Activated T-cell treated with anti-CD3 and anti-CD28 coated beads, Interleukin-2, amount 50 U/mL, for 72 hours (primary cell): ENCODE data around the gene PET100. TPM values are rescaled to one million over a fixed set of nuclear protein-coding genes. Genes with fewer than 3 reads are reported as not detected.

Experiments
- ATAC-seq, 2 donors: fragments of 150-1000 bp; cut with Tn5 transposase; replicated peaks in 1 of 2; 2 replicates each; pipeline ENCODE4 v1.10.0; 2021; ENCODE audit warnings: moderate library complexity in 2 of 2, mild to moderate bottlenecking in 1 of 2
- DNase-seq, 2 donors: peaks; one replicate each; pipeline ENCODE4 v3.0.0; 2021 to 2022; ENCODE audit warnings: mixed read lengths in 1 of 2
- H3K27ac Mint-ChIP-seq: one replicate; pipeline ENCODE4 v1.8.0; 2022; ENCODE audit warnings: mild to moderate bottlenecking, moderate library complexity, mixed read lengths
- H3K27me3 Mint-ChIP-seq: one replicate; pipeline ENCODE4 v1.8.0; 2022; ENCODE audit warnings: low read depth, mixed read lengths
- H3K36me3 Mint-ChIP-seq, 2 donors: one replicate each; pipeline ENCODE4 v1.8.0; 2022; ENCODE audit warnings: mixed read lengths in 2 of 2, mild to moderate bottlenecking in 1 of 2; ENCODE audit not compliant: insufficient read depth in 2 of 2
- H3K4me1 Mint-ChIP-seq: one replicate; pipeline ENCODE4 v1.8.0; 2022; ENCODE audit warnings: low read depth, mixed read lengths
- H3K4me3 Mint-ChIP-seq, 2 donors: one replicate each; pipeline ENCODE4 v1.8.0; 2022; ENCODE audit warnings: mild to moderate bottlenecking in 2 of 2, mixed read lengths in 2 of 2, moderate library complexity in 2 of 2
- H3K9me3 Mint-ChIP-seq, 2 donors: one replicate each; pipeline ENCODE4 v1.8.0; 2022; ENCODE audit warnings: mixed read lengths in 2 of 2
- total RNA-seq, 2 donors: library from RNA; stranded (reverse); gene quantifications; one replicate each; pipeline ENCODE4 v1.2.3, GENCODE V29; 2022

The PET100 gene
- total RNA-seq, 2 donors from 2014 or later, result 65.5 to 74.0 TPM

GRCh38 chr19:7655581-7655980, 26.0 kb downstream of the PET100 start:
- Mint-ChIP-seq H3K4me1 (peaks cover 46% of the 10 kb centered on the region), H3K27me3 (peaks cover 4% of the 10 kb centered on the region), H3K27ac (no peak overlapping the region), H3K9me3 (no peaks in the 10 kb centered on the region), H3K36me3 (no peaks in the 10 kb centered on the region), H3K4me3 (no peak overlapping the region)
- ATAC-seq (no peak), DNase-seq (no peak)

DNA sequence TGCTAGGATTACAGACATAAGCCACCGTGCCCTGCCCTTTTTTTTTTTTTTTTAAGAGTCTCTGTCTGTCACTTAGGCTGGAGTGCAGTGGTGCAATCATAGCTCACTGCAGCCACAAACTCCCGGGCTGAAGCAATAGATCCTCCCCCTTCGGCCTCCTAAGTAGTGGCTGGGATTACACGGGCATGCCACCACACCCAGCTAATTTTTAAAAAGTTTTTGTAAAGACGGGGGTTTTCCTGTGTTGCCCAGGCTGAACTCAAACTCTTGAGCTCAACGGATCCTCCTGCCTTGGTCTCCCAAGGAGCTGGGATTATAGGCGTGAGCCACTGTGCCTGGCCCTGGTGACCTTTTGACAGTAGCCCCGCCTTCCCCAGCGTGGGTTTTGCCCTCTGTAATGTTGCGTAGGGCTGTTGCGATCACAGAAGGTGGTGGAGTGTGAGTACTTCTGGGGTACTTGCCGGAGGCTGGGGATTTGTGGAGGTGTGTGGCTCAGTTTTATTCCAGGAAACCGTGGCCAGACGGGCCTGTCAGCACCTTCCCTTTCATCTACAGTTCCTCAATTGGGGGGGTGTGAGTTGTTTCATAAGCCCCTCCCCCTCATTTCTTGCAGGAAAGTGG, 27.6 kb downstream of the PET100 start:
- no peaks in the 10 kb centered on the region for H3K9me3 Mint-ChIP-seq
- H3K27ac Mint-ChIP-seq, result no peak overlapping the region
- peak; percentile 57 to 65 for DNase-seq

DNA sequence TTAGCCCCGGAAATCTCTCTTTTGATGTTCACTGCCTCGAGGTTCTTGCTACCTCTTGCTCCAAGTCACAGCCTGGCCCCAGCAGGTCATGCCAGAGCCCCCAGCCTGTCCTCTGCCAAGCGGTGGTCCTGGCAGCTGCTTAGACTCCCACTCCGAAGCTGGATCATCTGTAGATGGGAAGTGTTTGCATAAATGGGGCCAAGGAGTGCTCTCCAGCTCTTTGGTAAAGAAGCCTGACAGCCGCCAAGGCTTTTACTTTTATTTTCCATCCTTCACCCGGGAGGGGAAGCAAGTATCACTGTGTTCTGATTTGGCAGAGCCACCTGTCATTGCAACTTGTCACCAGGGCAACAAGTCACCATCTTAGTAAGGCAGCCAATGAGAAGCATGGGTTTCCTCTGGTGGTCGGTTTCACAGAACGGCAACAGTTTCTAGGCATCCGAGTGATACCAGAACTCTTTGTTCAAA, 28.7 kb downstream of the PET100 start:
- H3K27ac Mint-ChIP-seq, result peak overlapping the region; percentile 50
- DNase-seq (peak; percentile 57 to 63), ATAC-seq (peak; percentile 84 to 93)
- H3K9me3 Mint-ChIP-seq, result no peaks in the 10 kb centered on the region
- peak overlapping the region; percentile 64 to 83 for H3K4me3 Mint-ChIP-seq
- H3K27me3 Mint-ChIP-seq, result peaks cover under 1% of the 10 kb centered on the region
- no peaks in the 10 kb centered on the region for H3K36me3 Mint-ChIP-seq
- H3K4me1 Mint-ChIP-seq, result peaks cover 31% of the 10 kb centered on the region

More for the DNA sequence above, 27.6 kb downstream of the PET100 start:
- H3K27me3 Mint-ChIP-seq, result peaks cover 4% of the 10 kb centered on the region
- ATAC-seq, result peak; percentile 75 to 78
- peak overlapping the region; percentile 34 to 64 for H3K4me3 Mint-ChIP-seq
- H3K4me1 Mint-ChIP-seq, result peaks cover 41% of the 10 kb centered on the region
- no peaks in the 10 kb centered on the region for H3K36me3 Mint-ChIP-seq

DNA sequence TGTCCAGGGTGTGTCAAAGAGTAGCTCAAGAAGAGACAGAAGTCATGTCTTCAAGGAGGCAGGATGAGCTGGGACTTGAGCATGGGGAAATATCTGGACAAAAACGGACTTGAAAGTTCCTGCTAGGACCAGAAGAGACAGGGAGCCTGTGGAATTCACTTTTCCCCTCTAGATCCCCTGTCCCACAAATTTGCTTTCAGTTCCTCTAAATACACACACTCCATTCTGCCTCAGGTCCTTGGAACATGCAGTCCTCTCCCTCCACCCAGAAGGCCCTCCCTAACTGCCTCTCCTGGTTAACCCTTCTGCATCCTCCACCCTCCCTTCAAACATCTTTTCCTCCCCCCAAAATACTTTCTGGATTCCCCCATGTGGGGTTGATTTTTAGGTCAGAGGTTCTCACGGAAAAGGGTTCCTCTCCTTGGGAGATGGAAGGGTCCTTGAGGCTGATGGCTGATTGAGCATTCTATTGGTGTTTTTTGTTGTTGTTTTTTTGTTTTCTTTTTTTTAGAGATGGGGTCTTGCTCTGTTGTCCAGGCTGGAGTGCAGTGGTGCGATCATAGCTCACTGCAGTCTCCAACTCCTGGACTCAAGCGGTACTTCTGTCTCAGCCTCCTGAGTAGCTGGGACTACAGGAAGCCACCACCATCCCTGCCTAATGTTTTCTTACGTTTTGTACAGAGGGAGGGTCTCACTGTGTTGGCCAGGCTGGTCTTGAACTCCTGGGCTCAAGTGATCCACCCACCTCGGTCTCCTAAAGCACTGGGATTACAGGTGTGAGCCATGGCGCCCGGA, 32.3 kb downstream of the PET100 start:
- Mint-ChIP-seq H3K27ac (no peak overlapping the region), H3K4me3 (no peak overlapping the region), H3K36me3 (no peaks in the 10 kb centered on the region), H3K27me3 (no peaks in the 10 kb centered on the region), H3K9me3 (no peaks in the 10 kb centered on the region), H3K4me1 (peaks cover 16% of the 10 kb centered on the region)
- DNase-seq (no peak), ATAC-seq (no peak)

DNA sequence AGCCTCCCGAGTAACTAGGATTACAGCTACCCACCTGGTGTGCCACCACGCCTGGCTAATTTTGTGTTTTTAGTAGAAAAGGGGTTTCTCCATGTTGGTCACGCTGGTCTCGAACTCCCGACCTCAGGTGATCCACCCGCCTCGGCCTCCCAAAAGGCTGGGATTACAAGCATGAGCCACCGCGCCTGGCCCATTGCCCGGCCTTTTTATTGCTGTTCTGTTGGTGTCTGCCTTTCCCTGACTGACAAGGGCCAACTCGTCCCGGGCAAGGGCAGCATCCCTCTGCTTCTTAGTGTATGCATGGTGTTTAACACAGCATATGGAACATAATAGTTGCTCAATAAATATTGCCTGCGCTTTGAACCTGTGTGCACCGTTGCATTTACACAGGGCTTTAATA, 33.1 kb downstream of the PET100 start:
- Mint-ChIP-seq H3K9me3 (no peaks in the 10 kb centered on the region), H3K4me3 (no peak overlapping the region), H3K27me3 (no peaks in the 10 kb centered on the region), H3K27ac (no peak overlapping the region), H3K4me1 (peaks cover 9% of the 10 kb centered on the region), H3K36me3 (no peaks in the 10 kb centered on the region)
- DNase-seq, result no peak
- ATAC-seq, result no peak

DNA sequence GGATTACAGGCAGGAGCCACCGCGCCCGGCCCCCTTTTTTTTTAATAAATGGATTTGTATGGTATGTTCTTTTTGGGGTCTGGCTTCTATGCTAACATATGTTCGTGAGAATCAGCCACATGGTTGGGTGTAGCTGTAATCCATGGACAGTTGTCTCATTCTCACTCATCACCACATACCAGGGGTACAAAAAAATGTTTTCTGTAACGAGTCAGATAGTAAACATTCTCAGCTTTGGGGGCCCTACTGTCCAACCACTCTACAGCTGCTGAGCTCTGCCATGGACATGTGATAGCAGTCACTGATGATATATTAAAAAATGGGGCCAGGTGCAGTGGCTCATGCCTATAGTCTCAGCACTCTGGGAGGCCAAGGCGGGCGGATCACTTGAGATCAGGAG, 34.1 kb downstream of the PET100 start:
- Mint-ChIP-seq H3K27ac (no peak overlapping the region), H3K4me1 (no peaks in the 10 kb centered on the region), H3K36me3 (no peaks in the 10 kb centered on the region), H3K27me3 (no peaks in the 10 kb centered on the region), H3K9me3 (no peaks in the 10 kb centered on the region), H3K4me3 (no peak overlapping the region)
- no peak for ATAC-seq
- DNase-seq, result no peak

DNA sequence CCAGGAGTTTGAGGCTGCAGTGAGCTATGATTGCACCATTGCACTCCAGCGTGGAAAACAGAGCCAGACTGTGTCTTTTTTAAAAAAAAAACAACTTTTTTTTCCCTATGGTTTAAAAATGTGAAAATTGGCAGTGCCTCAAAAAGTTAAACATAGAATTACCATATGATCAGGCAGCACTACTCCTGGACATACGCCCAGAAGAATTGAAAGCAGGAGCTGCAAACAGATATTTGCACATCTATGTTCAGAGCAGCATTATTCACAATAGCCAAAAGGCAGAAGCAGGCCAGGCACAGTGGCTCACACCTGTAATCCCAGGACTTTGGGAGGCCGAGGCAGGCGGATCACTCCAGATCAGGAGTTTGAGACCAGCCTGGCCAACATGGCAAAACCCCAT, 35.5 kb downstream of the PET100 start:
- Mint-ChIP-seq H3K4me1 (peaks cover 7% of the 10 kb centered on the region), H3K27me3 (peaks cover 11% of the 10 kb centered on the region), H3K36me3 (no peaks in the 10 kb centered on the region), H3K9me3 (no peaks in the 10 kb centered on the region), H3K27ac (no peak overlapping the region), H3K4me3 (no peak overlapping the region)
- ATAC-seq (no peak), DNase-seq (no peak)

- ATAC-seq, result no peak
- no peak for DNase-seq
- H3K4me1 Mint-ChIP-seq, result peaks cover 14% of the 10 kb centered on the region
- H3K36me3 Mint-ChIP-seq, result peaks cover 0 to 1% of the 10 kb centered on the region in 2 donors
- H3K4me3 Mint-ChIP-seq, result peak within 1 kb of the TSS; percentile 39 to 82
- H3K27me3 Mint-ChIP-seq, result peaks cover 33% of the 10 kb centered on the region
- H3K9me3 Mint-ChIP-seq, result no peaks in the 10 kb centered on the region
- H3K27ac Mint-ChIP-seq, result no peak within 1 kb of the TSS
Observed at GRCh38 chr19:7668842-7669241, 39.2 kb downstream of the PET100 start, which contains the start of gene RETN. Gene RETN (plus strand): TSS chr19:7669049. CDS start chr19:7669327, 278 bp downstream.

DNA sequence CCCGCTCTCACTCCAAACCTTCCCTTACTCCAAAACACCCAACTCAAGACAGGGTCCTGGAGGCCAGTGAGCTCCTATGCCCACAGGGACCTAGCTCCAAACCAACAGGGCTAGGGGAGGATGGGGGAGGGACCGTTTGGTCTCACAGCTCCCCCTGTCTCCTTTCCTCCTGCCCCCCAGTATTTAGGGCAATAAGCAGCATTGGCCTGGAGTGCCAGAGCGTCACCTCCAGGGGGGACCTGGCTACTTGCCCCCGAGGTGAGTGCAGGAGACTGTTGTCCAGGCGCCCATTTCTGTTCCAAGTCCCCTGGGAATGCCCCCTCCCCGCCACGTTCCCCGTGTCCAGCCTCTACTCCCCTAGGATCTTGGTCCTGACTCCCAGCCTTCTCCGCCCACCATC, 40.0 kb downstream of the PET100 start:
- Mint-ChIP-seq H3K27me3 (peaks cover 40% of the 10 kb centered on the region), H3K4me3 (peak overlapping the region in 1 of 2 donors; percentile 82), H3K27ac (no peak overlapping the region), H3K4me1 (peaks cover 21% of the 10 kb centered on the region), H3K36me3 (peaks cover 0 to 1% of the 10 kb centered on the region in 2 donors), H3K9me3 (no peaks in the 10 kb centered on the region)
- ATAC-seq (no peak), DNase-seq (no peak)

GRCh38 chr19:7670150-7670783, 40.7 kb downstream of the PET100 start:
- peak overlapping the region; percentile 80 to 82 for H3K4me3 Mint-ChIP-seq
- DNase-seq (peak in 1 of 2 donors; percentile 27), ATAC-seq (peak; percentile 55 to 63)
- no peaks in the 10 kb centered on the region for H3K9me3 Mint-ChIP-seq
- peaks cover 0 to 1% of the 10 kb centered on the region in 2 donors for H3K36me3 Mint-ChIP-seq
- peaks cover 22% of the 10 kb centered on the region for H3K4me1 Mint-ChIP-seq
- no peak overlapping the region for H3K27ac Mint-ChIP-seq
- peaks cover 40% of the 10 kb centered on the region for H3K27me3 Mint-ChIP-seq

GRCh38 chr19:7670790-7671189, 41.2 kb downstream of the PET100 start:
- peaks cover 0 to 1% of the 10 kb centered on the region in 2 donors for H3K36me3 Mint-ChIP-seq
- H3K4me1 Mint-ChIP-seq, result peaks cover 22% of the 10 kb centered on the region
- no peak for DNase-seq
- H3K4me3 Mint-ChIP-seq, result peak overlapping the region; percentile 80 to 82
- peak; percentile 7 for ATAC-seq
- H3K27ac Mint-ChIP-seq, result no peak overlapping the region
- peaks cover 43% of the 10 kb centered on the region for H3K27me3 Mint-ChIP-seq
- no peaks in the 10 kb centered on the region for H3K9me3 Mint-ChIP-seq

DNA sequence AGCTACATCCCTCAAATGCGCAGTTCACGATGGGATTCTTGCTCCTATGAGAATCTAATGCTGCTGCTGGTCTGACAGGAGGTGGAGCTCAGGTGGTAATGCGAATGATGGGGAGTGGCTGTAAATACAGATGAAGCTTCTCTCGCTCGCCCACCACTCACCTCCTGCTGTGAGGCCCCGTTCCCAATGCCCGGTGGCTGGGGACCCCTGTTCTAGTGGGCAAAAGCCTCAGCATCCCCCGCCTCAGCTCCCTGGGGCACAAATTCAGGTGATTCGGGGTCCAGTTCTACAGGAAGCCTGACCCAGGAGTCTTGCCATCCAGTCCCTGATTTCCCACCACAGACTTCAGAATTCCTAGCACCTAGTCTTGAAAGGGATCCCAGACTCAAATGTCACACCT, 42.9 kb downstream of the PET100 start:
- no peak overlapping the region for H3K27ac Mint-ChIP-seq
- ATAC-seq (no peak), DNase-seq (no peak)
- peaks cover 60% of the 10 kb centered on the region for H3K27me3 Mint-ChIP-seq
- peaks cover 0 to 1% of the 10 kb centered on the region in 2 donors for H3K36me3 Mint-ChIP-seq
- H3K4me1 Mint-ChIP-seq, result peaks cover 33% of the 10 kb centered on the region
- H3K4me3 Mint-ChIP-seq, result no peak overlapping the region
- H3K9me3 Mint-ChIP-seq, result no peaks in the 10 kb centered on the region
